Neural cell (in vitro differentiated cells): ENCODE data around the gene ADIPOR2. TPM values are rescaled to one million over a fixed set of nuclear protein-coding genes. Genes with fewer than 3 reads are reported as not detected.

Experiments used
- H2AFZ ChIP-seq: fragments of 200-600, 300-800 bp; sonication (generic), shearing (Covaris generic); 2 replicates; pipeline ENCODE4 v1.6.0; 2014; ENCODE audit warnings: low read depth, mild to moderate bottlenecking, antibody characterized with exemption, low read length, moderate library complexity
- H3F3A ChIP-seq: fragments of 200-600 bp; shearing (Covaris generic); 2 replicates; pipeline ENCODE4 v1.6.1; 2016; ENCODE audit warnings: mild to moderate bottlenecking, moderate library complexity, mixed read lengths, antibody characterized with exemption, low read length; ENCODE audit not compliant: insufficient read depth, poor library complexity, severe bottlenecking
- H3K27ac ChIP-seq: fragments of 200-600, 300-800 bp; sonication (generic), shearing (Covaris generic); 2 replicates; pipeline ENCODE4 v1.5.1; 2014; ENCODE audit warnings: mild to moderate bottlenecking, low read length, moderate library complexity
- H3K27me3 ChIP-seq: fragments of 300-800, 200-600 bp; sonication (generic), shearing (Covaris generic); 2 replicates; pipeline ENCODE4 v1.6.0; 2014; ENCODE audit warnings: mild to moderate bottlenecking, low read depth, low read length, moderate library complexity; ENCODE audit not compliant: insufficient read depth
- H3K36me3 ChIP-seq: fragments of 300-800, 200-600 bp; sonication (generic), shearing (Covaris generic); 2 replicates; pipeline ENCODE4 v1.5.1; 2014; ENCODE audit warnings: mild to moderate bottlenecking, antibody characterized with exemption, low read length, moderate library complexity; ENCODE audit not compliant: insufficient read depth
- H3K4me2 ChIP-seq: fragments of 300-800, 200-600 bp; sonication (generic), shearing (Covaris generic); 2 replicates; pipeline ENCODE4 v1.6.0; 2014; ENCODE audit warnings: mild to moderate bottlenecking, low read length
- H3K4me3 ChIP-seq: fragments of 300-800, 200-600 bp; sonication (generic), shearing (Covaris generic); 2 replicates; pipeline ENCODE4 v1.5.1; 2014; ENCODE audit warnings: mild to moderate bottlenecking, low read length, moderate library complexity
- H3K79me2 ChIP-seq: fragments of 200-600 bp; shearing (Covaris generic); replicated peaks from 2 replicates; pipeline ENCODE4 v1.6.0; 2014; ENCODE audit warnings: mild to moderate bottlenecking, low read length, moderate library complexity; ENCODE audit not compliant: insufficient read depth
- H3K9ac ChIP-seq: fragments of 300-800, 200-600 bp; sonication (generic), shearing (Covaris generic); 2 replicates; pipeline ENCODE4 v1.6.1; 2016; ENCODE audit warnings: mild to moderate bottlenecking, low read length, mixed read lengths
- H3K9me2 ChIP-seq: fragments of 200-600 bp; shearing (Covaris generic); 2 replicates; pipeline ENCODE4 v1.6.1; 2016; ENCODE audit warnings: mild to moderate bottlenecking, low read length, mixed read lengths; ENCODE audit not compliant: insufficient read depth
- H3K9me3 ChIP-seq: fragments of 200-600, 300-800 bp; sonication (generic), shearing (Covaris generic); 2 replicates; pipeline ENCODE4 v1.6.1; 2016; ENCODE audit warnings: mild to moderate bottlenecking, mixed run types, low read length, moderate library complexity, mixed read lengths
- H4K20me1 ChIP-seq: fragments of 200-600 bp; shearing (Covaris generic); 2 replicates; pipeline ENCODE4 v1.6.1; 2016; ENCODE audit warnings: mild to moderate bottlenecking, mixed run types; ENCODE audit not compliant: insufficient read depth
- EP300 ChIP-seq: fragments of 450-650 bp; conservative IDR thresholded peaks from 2 replicates; pipeline ENCODE4 v1.6.1; 2014; ENCODE audit warnings: antibody characterized with exemption, mild to moderate bottlenecking, moderate library complexity; ENCODE audit not compliant: poor library complexity, severe bottlenecking
- EZH2 ChIP-seq: fragments of 200-600, 300-800 bp; shearing (Covaris generic), sonication (generic); IDR thresholded peaks from 2 replicates; pipeline ENCODE4 v1.6.1; 2014; ENCODE audit warnings: antibody characterized with exemption, low read length, borderline replicate concordance, mild to moderate bottlenecking; ENCODE audit not compliant: insufficient read depth, poor library complexity, severe bottlenecking
- MXI1 ChIP-seq: fragments of 450-650 bp; conservative IDR thresholded peaks from 2 replicates; pipeline ENCODE4 v1.6.1; 2014; ENCODE audit warnings: antibody characterized with exemption, mild to moderate bottlenecking; ENCODE audit not compliant: poor library complexity, severe bottlenecking
- POLR2AphosphoS5 ChIP-seq: IDR thresholded peaks from 2 replicates; pipeline ENCODE4 v1.6.1; 2012
- SMC3 ChIP-seq: fragments of 450-650 bp; conservative IDR thresholded peaks from 2 replicates; pipeline ENCODE4 v1.6.1; 2014; ENCODE audit warnings: antibody characterized with exemption, mild to moderate bottlenecking, moderate library complexity; ENCODE audit not compliant: poor library complexity
- TAF1 ChIP-seq: IDR thresholded peaks from 2 replicates; pipeline ENCODE4 v1.6.1; 2012; ENCODE audit warnings: low read depth
- polyA plus RNA-seq: library from polyadenylated mRNA; depleted of rRNA; stranded (reverse); fragments of >200 nt; gene quantifications from 2 replicates; pipeline ENCODE4 v1.2.3, GENCODE V29; 2014
- TF ChIP-seq, protein P1 (sequence below): IDR thresholded peaks from 2 replicates; pipeline ENCODE4 v1.6.1; 2012; ENCODE audit warnings: borderline replicate concordance

ADIPOR2 gene
- polyA plus RNA-seq, 1 donor from 2014 or later, result 18.5 TPM

DNA sequence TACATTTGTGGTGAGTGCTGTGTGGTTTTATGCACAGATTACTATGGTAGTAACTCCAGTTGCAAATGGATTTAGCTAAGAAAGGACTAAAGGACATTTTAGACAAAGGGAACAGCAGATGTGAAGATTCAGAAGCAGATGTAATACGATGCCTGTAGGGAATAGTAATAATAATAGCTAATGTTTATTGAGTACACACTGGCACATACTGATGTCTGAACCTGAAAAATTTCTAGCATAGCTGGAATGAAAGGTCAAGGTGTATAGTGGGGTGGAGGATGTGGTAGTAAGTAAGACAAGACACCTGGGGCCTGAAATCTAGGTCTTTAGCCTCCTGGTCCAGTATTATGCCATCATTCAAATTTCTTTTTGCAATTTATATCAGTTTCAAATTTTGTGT is 75.2 kb downstream of the ADIPOR2 start:
- no peak overlapping the region for H3K4me3 ChIP-seq
- no peaks in the 10 kb centered on the region for H4K20me1 ChIP-seq
- H3K27me3 ChIP-seq, result no peaks in the 10 kb centered on the region
- no peaks in the 10 kb centered on the region for H3K9me3 ChIP-seq
- H3K4me2 ChIP-seq, result no peak overlapping the region
- no peaks in the 10 kb centered on the region for H3F3A ChIP-seq
- TF ChIP-seq EZH2 (no peak), POLR2AphosphoS5 (no peak), TAF1 (no peak), MXI1 (no peak)
- no peaks in the 10 kb centered on the region for H3K36me3 ChIP-seq
- H2AFZ ChIP-seq, result no peak overlapping the region
- no peaks in the 10 kb centered on the region for H3K9me2 ChIP-seq
- H3K9ac ChIP-seq, result no peak overlapping the region
- H3K79me2 ChIP-seq, result peaks cover 6% of the 10 kb centered on the region
- H3K27ac ChIP-seq, result no peak overlapping the region

DNA sequence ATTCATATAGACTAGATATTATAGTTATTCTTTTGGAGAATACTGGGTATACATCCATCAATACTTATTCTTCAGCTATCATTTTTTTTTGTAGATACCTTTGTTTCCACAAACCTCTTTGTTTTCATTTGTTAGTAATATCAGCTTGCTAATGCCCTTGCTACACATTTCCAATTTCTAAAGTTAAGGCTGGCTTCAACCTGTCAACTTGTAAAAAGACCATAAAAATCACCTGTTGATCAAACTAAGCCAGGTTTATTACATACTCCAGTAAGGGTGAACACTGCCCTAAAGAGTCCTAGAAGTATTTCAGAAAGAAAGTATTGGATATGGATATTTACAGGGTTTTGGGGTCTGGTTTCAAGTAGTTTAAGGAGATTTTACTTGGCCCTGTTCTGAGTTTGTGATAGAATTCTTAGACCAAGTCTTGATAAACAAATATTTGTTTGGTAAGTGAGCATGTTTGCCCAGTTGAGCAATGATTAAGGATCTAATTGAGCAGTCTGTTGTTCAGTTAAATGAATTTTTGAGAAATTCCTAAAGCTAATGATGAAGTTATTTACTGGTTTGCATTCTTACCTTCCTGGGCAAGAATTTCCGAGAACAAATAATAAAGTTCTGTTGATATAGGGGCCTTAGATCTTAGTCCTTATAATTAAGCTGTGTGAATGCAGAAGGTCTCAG is 76.7 kb downstream of the ADIPOR2 start:
- no peak for TF ChIP-seq TAF1
- no peak for TF ChIP-seq EP300
- no peak for TF ChIP-seq EZH2
- TF ChIP-seq SMC3, result no peak
- no peaks in the 10 kb centered on the region for H3K9me2 ChIP-seq
- no peak overlapping the region for H2AFZ ChIP-seq
- H3K9me3 ChIP-seq, result no peaks in the 10 kb centered on the region
- no peak overlapping the region for H3K4me2 ChIP-seq
- H3F3A ChIP-seq, result no peaks in the 10 kb centered on the region
- no peak overlapping the region for H3K9ac ChIP-seq
- no peaks in the 10 kb centered on the region for H4K20me1 ChIP-seq
- H3K36me3 ChIP-seq, result no peaks in the 10 kb centered on the region
- no peak overlapping the region for H3K27ac ChIP-seq
- H3K27me3 ChIP-seq, result no peaks in the 10 kb centered on the region
- peaks cover 6% of the 10 kb centered on the region for H3K79me2 ChIP-seq
- no peak overlapping the region for H3K4me3 ChIP-seq

DNA sequence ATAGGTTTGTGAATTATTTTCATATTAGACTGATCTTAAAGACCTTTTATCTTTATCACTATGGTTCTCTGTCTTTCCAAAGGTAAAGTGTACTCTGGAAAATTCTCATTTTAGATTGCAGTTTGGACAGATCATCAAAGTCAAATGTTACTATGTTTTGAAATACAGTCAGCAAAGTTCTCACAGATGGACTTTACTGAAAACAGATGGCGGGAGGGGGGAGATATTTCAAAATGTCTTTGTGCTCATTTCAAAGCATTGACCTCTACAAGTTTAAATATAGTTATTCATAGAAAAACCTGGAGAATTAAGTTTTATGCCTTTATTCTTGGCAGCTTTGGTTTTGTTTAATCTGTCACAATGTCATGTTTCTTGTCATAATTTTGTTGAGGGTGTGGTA is 77.7 kb downstream of the ADIPOR2 start:
- no peaks in the 10 kb centered on the region for H3K27me3 ChIP-seq
- H3K4me2 ChIP-seq, result no peak overlapping the region
- H3F3A ChIP-seq, result no peaks in the 10 kb centered on the region
- no peaks in the 10 kb centered on the region for H4K20me1 ChIP-seq
- TF ChIP-seq EZH2 (no peak), MXI1 (no peak)
- TF ChIP-seq, protein P1, sequence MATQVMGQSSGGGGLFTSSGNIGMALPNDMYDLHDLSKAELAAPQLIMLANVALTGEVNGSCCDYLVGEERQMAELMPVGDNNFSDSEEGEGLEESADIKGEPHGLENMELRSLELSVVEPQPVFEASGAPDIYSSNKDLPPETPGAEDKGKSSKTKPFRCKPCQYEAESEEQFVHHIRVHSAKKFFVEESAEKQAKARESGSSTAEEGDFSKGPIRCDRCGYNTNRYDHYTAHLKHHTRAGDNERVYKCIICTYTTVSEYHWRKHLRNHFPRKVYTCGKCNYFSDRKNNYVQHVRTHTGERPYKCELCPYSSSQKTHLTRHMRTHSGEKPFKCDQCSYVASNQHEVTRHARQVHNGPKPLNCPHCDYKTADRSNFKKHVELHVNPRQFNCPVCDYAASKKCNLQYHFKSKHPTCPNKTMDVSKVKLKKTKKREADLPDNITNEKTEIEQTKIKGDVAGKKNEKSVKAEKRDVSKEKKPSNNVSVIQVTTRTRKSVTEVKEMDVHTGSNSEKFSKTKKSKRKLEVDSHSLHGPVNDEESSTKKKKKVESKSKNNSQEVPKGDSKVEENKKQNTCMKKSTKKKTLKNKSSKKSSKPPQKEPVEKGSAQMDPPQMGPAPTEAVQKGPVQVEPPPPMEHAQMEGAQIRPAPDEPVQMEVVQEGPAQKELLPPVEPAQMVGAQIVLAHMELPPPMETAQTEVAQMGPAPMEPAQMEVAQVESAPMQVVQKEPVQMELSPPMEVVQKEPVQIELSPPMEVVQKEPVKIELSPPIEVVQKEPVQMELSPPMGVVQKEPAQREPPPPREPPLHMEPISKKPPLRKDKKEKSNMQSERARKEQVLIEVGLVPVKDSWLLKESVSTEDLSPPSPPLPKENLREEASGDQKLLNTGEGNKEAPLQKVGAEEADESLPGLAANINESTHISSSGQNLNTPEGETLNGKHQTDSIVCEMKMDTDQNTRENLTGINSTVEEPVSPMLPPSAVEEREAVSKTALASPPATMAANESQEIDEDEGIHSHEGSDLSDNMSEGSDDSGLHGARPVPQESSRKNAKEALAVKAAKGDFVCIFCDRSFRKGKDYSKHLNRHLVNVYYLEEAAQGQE, result no peak
- H3K9ac ChIP-seq, result no peak overlapping the region
- H3K4me3 ChIP-seq, result no peak overlapping the region
- H3K36me3 ChIP-seq, result no peaks in the 10 kb centered on the region
- no peak overlapping the region for H3K27ac ChIP-seq
- H3K9me2 ChIP-seq, result no peaks in the 10 kb centered on the region
- no peak overlapping the region for H2AFZ ChIP-seq
- H3K79me2 ChIP-seq, result peaks cover 6% of the 10 kb centered on the region
- no peaks in the 10 kb centered on the region for H3K9me3 ChIP-seq
